HepG2 (cell line): Measurements from ENCODE around the gene LANCL1. TPM values are rescaled to one million over a fixed set of nuclear protein-coding genes. Genes with fewer than 3 reads are reported as not detected.

ENCODE experiments used
- ATAC-seq: fragments of 200-7000 bp; cut with Tn5 transposase; 3 replicates; pipeline ENCODE4 v1.9.1; 2020; ENCODE audit warnings: mild to moderate bottlenecking, moderate library complexity
- BruUV-seq: library from RNA; stranded (reverse); fragments of 400-500 nt; replicated peaks from 2 replicates; lab custom pipeline; 2021; lab: Mats Ljungman, UMichigan
- CTCF ChIA-PET: fragments of 300-600 bp; formaldehyde crosslinking; extraction: SDS; loops from one replicate; lab custom pipeline; 2021; ENCODE audit warnings: low total read pairs, inconsistent platforms, low intra/inter-chr PET ratio; lab: Yijun Ruan, JAX
- POLR2A ChIA-PET: fragments of 350-600 bp; sonication (Branson Sonifier 250); formaldehyde crosslinking; loops from one replicate; lab custom pipeline; 2020; ENCODE audit warnings: antibody characterized with exemption, inconsistent platforms; lab: Yijun Ruan, JAX
- DNase-seq: peaks from one replicate; pipeline ENCODE4 v3.0.0-alpha.2; 2015; ENCODE audit warnings: low spot score
- FAIRE-seq: peaks from 3 replicates; lab custom pipeline; 2011; peaks lifted over from hg19 to GRCh38; lab: Jason Lieb, UNC
- H2AFZ ChIP-seq: one replicate; pipeline ENCODE4 v1.6.1; 2011; ENCODE audit warnings: low read length, inconsistent platforms
- H3K27ac ChIP-seq: fragments of 300-600 bp; 3 replicates; pipeline ENCODE4 v1.8.0; 2011; ENCODE audit warnings: mixed run types, mild to moderate bottlenecking, mixed read lengths, low read length, inconsistent platforms; ENCODE audit not compliant: insufficient read depth; ENCODE audit errors: extremely low read length
- H3K27me3 ChIP-seq, 2 experiments: fragments of 200-600 bp in 1 of 2; 2 replicates in 1 of 2; 3 replicates in 1 of 2; pipeline versions ENCODE4 v1.6.0 to v1.8.0; 2011; ENCODE audit warnings: low read length in 2 of 2, mild to moderate bottlenecking in 2 of 2, moderate library complexity in 2 of 2, inconsistent platforms in 1 of 2; ENCODE audit not compliant: insufficient read depth in 2 of 2, control insufficient read depth in 1 of 2
- H3K36me3 ChIP-seq, 2 experiments: fragments of 200-600 bp in 1 of 2; replicated peaks in 1 of 2; 2 replicates in 1 of 2; 3 replicates in 1 of 2; pipeline versions ENCODE4 v1.5.1 to v1.8.0; 2011; ENCODE audit warnings: low read length in 2 of 2, inconsistent platforms in 1 of 2; ENCODE audit not compliant: insufficient read depth in 2 of 2, control insufficient read depth in 1 of 2
- H3K4me1 ChIP-seq: 2 replicates; pipeline ENCODE4 v1.5.1; 2012; ENCODE audit warnings: low read length, inconsistent platforms; ENCODE audit not compliant: insufficient read depth
- H3K4me2 ChIP-seq: 2 replicates; pipeline ENCODE4 v1.6.0; 2011; ENCODE audit warnings: low read depth, low read length, inconsistent platforms
- H3K4me3 ChIP-seq, 3 experiments: fragments of 200-600 bp in 1 of 3; sonication (generic), shearing (Covaris generic) in 1 of 3; replicated peaks in 1 of 3; 2 replicates each; pipeline ENCODE4 v1.5.1; 2011 to 2016; ENCODE audit warnings: low read length in 3 of 3, inconsistent platforms in 2 of 3, low read depth in 2 of 3, mild to moderate bottlenecking in 2 of 3, control low read depth in 1 of 3, mixed read lengths in 1 of 3; ENCODE audit not compliant: insufficient read depth in 1 of 3
- H3K79me2 ChIP-seq: one replicate; pipeline ENCODE4 v1.6.1; 2011; ENCODE audit warnings: low read length, inconsistent platforms; ENCODE audit not compliant: insufficient read depth
- H3K9ac ChIP-seq: 2 replicates; pipeline ENCODE4 v1.6.0; 2011; ENCODE audit warnings: mild to moderate bottlenecking, low read depth, low read length, inconsistent platforms; ENCODE audit not compliant: insufficient read depth
- H3K9me3 ChIP-seq: 2 replicates; pipeline ENCODE4 v1.5.1; 2012; ENCODE audit warnings: mild to moderate bottlenecking, low read length
- H4K20me1 ChIP-seq: 2 replicates; pipeline ENCODE4 v1.6.0; 2011; ENCODE audit warnings: inconsistent platforms, mild to moderate bottlenecking, low read length, moderate library complexity; ENCODE audit not compliant: insufficient read depth
- FOXJ3 ChIP-seq: sonication (generic); formaldehyde crosslinking; IDR thresholded peaks from 2 replicates; pipeline ENCODE4 v1.4.0; 2020; ENCODE audit warnings: missing genetic modification reagents, mild to moderate bottlenecking, borderline replicate concordance
- MAFF ChIP-seq: IDR thresholded peaks from 2 replicates; pipeline ENCODE4 v1.6.1; 2011; ENCODE audit warnings: low read depth, low read length, improper control_type of control experiment
- MAFK ChIP-seq, 2 experiments: IDR thresholded peaks in 1 of 2; conservative IDR thresholded peaks in 1 of 2; 2 replicates each; pipeline ENCODE4 v1.6.1; 2011; ENCODE audit warnings: improper control_type of control experiment in 2 of 2, low read length in 2 of 2
- NFKB2 ChIP-seq: sonication (generic); formaldehyde crosslinking; IDR thresholded peaks from 2 replicates; pipeline ENCODE4 v1.4.0; 2020; ENCODE audit warnings: missing genetic modification reagents, borderline replicate concordance
- SMC3 ChIP-seq: IDR thresholded peaks from 2 replicates; pipeline ENCODE4 v1.6.1; 2011; ENCODE audit warnings: low read length, improper control_type of control experiment
- STAG1 ChIP-seq: sonication (generic); formaldehyde crosslinking; IDR thresholded peaks from 2 replicates; pipeline ENCODE4 v1.4.0; 2020; ENCODE audit warnings: missing genetic modification reagents
- YEATS4 ChIP-seq: sonication (generic); formaldehyde crosslinking; IDR thresholded peaks from 2 replicates; pipeline ENCODE4 v1.4.0; 2020; ENCODE audit warnings: missing genetic modification reagents, borderline replicate concordance
- ZNF263 ChIP-seq: sonication (generic); formaldehyde crosslinking; IDR thresholded peaks from 2 replicates; pipeline ENCODE4 v1.4.0; 2020; ENCODE audit warnings: missing genetic modification reagents
- ZNF780A ChIP-seq: sonication (generic); formaldehyde crosslinking; IDR thresholded peaks from 2 replicates; pipeline ENCODE4 v1.8.0; 2022; ENCODE audit warnings: mild to moderate bottlenecking, missing genetic modification reagents, moderate library complexity
- WGBS: methylation state at CpG from one replicate; pipeline ENCODE4 v1.1.6; 2017; ENCODE audit warnings: low lambda C conversion rate; 5-methylcytosine and 5-hydroxymethylcytosine counted together
- in situ Hi-C: cut with HindIII; loops from 2 replicates; pipeline ENCODE4 v1.10.0; 2017; ENCODE audit warnings: low pct_unique_long_range_greater_than_20kb; ENCODE audit not compliant: extremely low pct_ligation_motif_present
- intact Hi-C: fragments of 100-400 bp; cut with micrococcal nuclease; formaldehyde crosslinking; loops from one replicate; pipeline ENCODE4 v1.10.0; 2022; ENCODE audit not compliant: unreplicated experiment
- polyA plus RNA-seq, 8 experiments: library from polyadenylated mRNA; depleted of rRNA in 3 of 8; stranded (reverse) in 7 of 8; unstranded in 1 of 8; fragments of >200 nt; fragmentation: Illumina TruSeq in 4 of 8; extraction: Trizol in 4 of 8; gene quantifications; 2 replicates each; pipeline versions ENCODE4 v1.2.1 to v1.2.3, GENCODE V29; 2011 to 2016; ENCODE audit warnings: low read depth in 4 of 8, missing spikeins in 1 of 8, mixed read lengths in 1 of 8; ENCODE audit not compliant: insufficient read depth in 1 of 8
- total RNA-seq, 5 experiments: library from RNA; depleted of rRNA; stranded (reverse); fragments of >200 nt; fragmentation: Illumina TruSeq; extraction: Trizol; gene quantifications; 2 replicates each; pipeline ENCODE4 v1.2.3, GENCODE V29; 2016; ENCODE audit warnings: low read depth in 1 of 5
- TF ChIP-seq, protein P1 (sequence below): sonication (generic); formaldehyde crosslinking; IDR thresholded peaks from 2 replicates; pipeline ENCODE4 v1.5.0; 2020; ENCODE audit warnings: mild to moderate bottlenecking, missing genetic modification reagents, moderate library complexity
- TF ChIP-seq, protein P2 (sequence below): sonication (generic); formaldehyde crosslinking; IDR thresholded peaks from 2 replicates; pipeline ENCODE4 v1.4.0; 2020; ENCODE audit warnings: missing genetic modification reagents

Gene LANCL1
- total and polyA plus RNA-seq, 2 of the 13 experiments (the other 11 are each of a cell fraction or from before 2014, with no cell fraction given), result 53.5 to 67.7 TPM

DNA sequence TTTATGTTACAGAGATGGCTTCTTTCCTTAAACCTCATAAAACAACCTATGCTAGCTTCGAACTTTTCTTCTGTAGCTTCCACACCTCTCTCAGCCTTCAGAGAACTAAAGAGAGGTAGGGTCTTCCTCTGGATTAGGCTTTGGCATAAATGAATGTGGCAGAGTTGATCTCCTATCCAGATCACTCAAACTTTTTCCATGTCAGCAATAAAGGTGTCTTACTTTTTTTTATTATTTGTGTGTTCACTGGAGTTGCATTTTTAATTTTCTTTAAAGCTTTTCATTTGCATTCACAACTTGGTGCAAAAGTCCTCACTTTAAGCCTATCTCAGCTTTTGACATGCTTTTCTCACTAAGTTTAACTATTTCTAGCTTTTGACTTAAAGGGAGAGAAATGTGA, 66.0 kb downstream of the LANCL1 start:
- intact Hi-C loops, result loop anchor here (1.0 kb wide), 1 partner anchor 35 kb away; no protein-coding TSS in a partner anchor
- Histone ChIP-seq H3K4me2 (no peak overlapping the region), H3K79me2 (no peaks in the 10 kb centered on the region), H3K4me1 (no peaks in the 10 kb centered on the region), H3K4me3 (no peak overlapping the region), H3K27ac (no peak overlapping the region), H2AFZ (no peak overlapping the region), H4K20me1 (no peaks in the 10 kb centered on the region), H3K27me3 (no peaks in the 10 kb centered on the region; a peak in 1 of 5 replicates), H3K9ac (no peak overlapping the region), H3K36me3 (no peaks in the 10 kb centered on the region), H3K9me3 (no peaks in the 10 kb centered on the region)
- POLR2A ChIA-PET, result no interaction called here
- FAIRE-seq, result no peak
- no peak for DNase-seq
- in situ Hi-C loops, result no loop called here
- no peak for ATAC-seq
- 2% methylated on average over 1 of the region's 1 CpG for WGBS
- no TSS peak for BruUV-seq
- CTCF ChIA-PET, result no interaction called here
- TF ChIP-seq MAFF (peak; percentile 73), YEATS4 (CRISPR knock-in tag) (no peak), MAFK (conservative IDR thresholded peaks at IDR 0.05 in 1 of 2, IDR thresholded peaks at IDR 0.05 in 1 of 2; ENCODE audit: low read length in 2 of 2) (peak; percentile 65 to 83), ZNF263 (no peak)

DNA sequence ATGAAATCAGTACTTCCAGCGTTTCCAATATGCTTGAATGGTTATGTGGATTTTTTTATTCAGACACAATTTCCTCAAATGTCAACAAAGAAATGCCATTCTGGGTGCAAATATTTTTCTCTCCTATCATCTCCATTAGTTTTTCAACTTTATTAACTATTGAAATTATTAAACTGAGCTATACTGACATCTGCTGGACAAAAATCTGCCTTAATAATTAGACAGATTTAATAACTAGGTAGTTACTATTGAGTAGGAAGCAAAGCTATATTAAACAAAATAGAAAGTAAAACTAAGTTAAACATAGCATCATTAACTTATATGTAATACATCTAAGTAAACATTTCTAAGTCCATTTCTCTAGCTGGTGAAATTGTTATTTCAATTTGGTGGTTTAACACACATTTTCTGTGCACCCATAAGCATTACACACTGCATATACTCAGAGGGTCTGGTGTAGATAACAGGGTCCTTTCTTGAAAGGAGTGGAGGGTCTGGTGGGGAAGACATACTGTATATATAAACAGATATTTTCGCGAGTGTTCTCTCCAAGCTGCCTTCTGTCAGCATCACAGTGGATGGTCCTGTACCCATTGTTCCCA, 77.0 kb downstream of the LANCL1 start:
- ChIA-PET CTCF (interaction anchor here (0.9 to 1.6 kb wide), 4 partner anchors 151 to 422 kb away, joined by 3 to 9 read pairs (median 4); no protein-coding TSS in a partner anchor), POLR2A (no interaction called here)
- Histone ChIP-seq H3K4me3 (no peak overlapping the region), H3K27me3 (no peaks in the 10 kb centered on the region), H3K4me2 (no peak overlapping the region), H4K20me1 (no peaks in the 10 kb centered on the region), H3K36me3 (no peaks in the 10 kb centered on the region), H3K9ac (no peak overlapping the region), H3K27ac (no peak overlapping the region), H3K79me2 (no peaks in the 10 kb centered on the region), H3K9me3 (no peaks in the 10 kb centered on the region), H2AFZ (no peak overlapping the region), H3K4me1 (no peaks in the 10 kb centered on the region)
- DNase-seq (peak; percentile 19), ATAC-seq (no peak), FAIRE-seq (peak; percentile 8)
- in situ Hi-C loops, result loop anchor here (10.0 kb wide), 2 partner anchors 155 to 425 kb away; no protein-coding TSS in a partner anchor
- 0% methylated on average over 3 of the region's 3 CpGs for WGBS
- no TSS peak for BruUV-seq
- intact Hi-C loops, result loop anchor here (1.0 to 5.0 kb wide), 4 partner anchors 62 to 422 kb away; no protein-coding TSS in a partner anchor
- TF ChIP-seq SMC3 (0 out of 2 replicates have a peak, but pooled peaks have one; percentile 28), STAG1 (CRISPR knock-in tag) (peak; percentile 50), FOXJ3 (CRISPR knock-in tag) (no peak), ZNF780A (CRISPR knock-in tag) (no peak), NFKB2 (no peak)
- TF ChIP-seq, protein P1, sequence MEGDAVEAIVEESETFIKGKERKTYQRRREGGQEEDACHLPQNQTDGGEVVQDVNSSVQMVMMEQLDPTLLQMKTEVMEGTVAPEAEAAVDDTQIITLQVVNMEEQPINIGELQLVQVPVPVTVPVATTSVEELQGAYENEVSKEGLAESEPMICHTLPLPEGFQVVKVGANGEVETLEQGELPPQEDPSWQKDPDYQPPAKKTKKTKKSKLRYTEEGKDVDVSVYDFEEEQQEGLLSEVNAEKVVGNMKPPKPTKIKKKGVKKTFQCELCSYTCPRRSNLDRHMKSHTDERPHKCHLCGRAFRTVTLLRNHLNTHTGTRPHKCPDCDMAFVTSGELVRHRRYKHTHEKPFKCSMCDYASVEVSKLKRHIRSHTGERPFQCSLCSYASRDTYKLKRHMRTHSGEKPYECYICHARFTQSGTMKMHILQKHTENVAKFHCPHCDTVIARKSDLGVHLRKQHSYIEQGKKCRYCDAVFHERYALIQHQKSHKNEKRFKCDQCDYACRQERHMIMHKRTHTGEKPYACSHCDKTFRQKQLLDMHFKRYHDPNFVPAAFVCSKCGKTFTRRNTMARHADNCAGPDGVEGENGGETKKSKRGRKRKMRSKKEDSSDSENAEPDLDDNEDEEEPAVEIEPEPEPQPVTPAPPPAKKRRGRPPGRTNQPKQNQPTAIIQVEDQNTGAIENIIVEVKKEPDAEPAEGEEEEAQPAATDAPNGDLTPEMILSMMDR (CRISPR knock-in tag), result peak; percentile 25; the same call in 1 of the 2 replicates
- TF ChIP-seq, protein P2, sequence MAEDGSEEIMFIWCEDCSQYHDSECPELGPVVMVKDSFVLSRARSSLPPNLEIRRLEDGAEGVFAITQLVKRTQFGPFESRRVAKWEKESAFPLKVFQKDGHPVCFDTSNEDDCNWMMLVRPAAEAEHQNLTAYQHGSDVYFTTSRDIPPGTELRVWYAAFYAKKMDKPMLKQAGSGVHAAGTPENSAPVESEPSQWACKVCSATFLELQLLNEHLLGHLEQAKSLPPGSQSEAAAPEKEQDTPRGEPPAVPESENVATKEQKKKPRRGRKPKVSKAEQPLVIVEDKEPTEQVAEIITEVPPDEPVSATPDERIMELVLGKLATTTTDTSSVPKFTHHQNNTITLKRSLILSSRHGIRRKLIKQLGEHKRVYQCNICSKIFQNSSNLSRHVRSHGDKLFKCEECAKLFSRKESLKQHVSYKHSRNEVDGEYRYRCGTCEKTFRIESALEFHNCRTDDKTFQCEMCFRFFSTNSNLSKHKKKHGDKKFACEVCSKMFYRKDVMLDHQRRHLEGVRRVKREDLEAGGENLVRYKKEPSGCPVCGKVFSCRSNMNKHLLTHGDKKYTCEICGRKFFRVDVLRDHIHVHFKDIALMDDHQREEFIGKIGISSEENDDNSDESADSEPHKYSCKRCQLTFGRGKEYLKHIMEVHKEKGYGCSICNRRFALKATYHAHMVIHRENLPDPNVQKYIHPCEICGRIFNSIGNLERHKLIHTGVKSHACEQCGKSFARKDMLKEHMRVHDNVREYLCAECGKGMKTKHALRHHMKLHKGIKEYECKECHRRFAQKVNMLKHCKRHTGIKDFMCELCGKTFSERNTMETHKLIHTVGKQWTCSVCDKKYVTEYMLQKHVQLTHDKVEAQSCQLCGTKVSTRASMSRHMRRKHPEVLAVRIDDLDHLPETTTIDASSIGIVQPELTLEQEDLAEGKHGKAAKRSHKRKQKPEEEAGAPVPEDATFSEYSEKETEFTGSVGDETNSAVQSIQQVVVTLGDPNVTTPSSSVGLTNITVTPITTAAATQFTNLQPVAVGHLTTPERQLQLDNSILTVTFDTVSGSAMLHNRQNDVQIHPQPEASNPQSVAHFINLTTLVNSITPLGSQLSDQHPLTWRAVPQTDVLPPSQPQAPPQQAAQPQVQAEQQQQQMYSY (CRISPR knock-in tag), result no peak
